Hepatocyte (in vitro differentiated cells): ENCODE measurements around the gene NMNAT2. TPM values are rescaled to one million over a fixed set of nuclear protein-coding genes. Genes with fewer than 3 reads are reported as not detected.

Experiments
- DNase-seq: peaks from one replicate; pipeline ENCODE4 v3.0.0-alpha.2; 2016; ENCODE audit warnings: low spot score
- H2AFZ ChIP-seq: fragments of 200-600 bp; sonication (generic); 2 replicates; pipeline ENCODE4 v1.6.0; 2016; ENCODE audit warnings: antibody characterized with exemption, mild to moderate bottlenecking
- H3K27ac ChIP-seq: fragments of 200-600 bp; sonication (generic); 2 replicates; pipeline ENCODE4 v1.5.1; 2016; ENCODE audit warnings: mild to moderate bottlenecking
- H3K27me3 ChIP-seq: fragments of 200-600 bp; sonication (generic); 2 replicates; pipeline ENCODE4 v1.6.1; 2016
- H3K36me3 ChIP-seq: fragments of 200-600 bp; sonication (generic); replicated peaks from 2 replicates; pipeline ENCODE4 v1.5.1; 2016; ENCODE audit warnings: low read depth; ENCODE audit not compliant: insufficient read depth
- H3K4me1 ChIP-seq: fragments of 200-600 bp; sonication (generic); 2 replicates; pipeline ENCODE4 v1.5.1; 2016; ENCODE audit warnings: mild to moderate bottlenecking, moderate library complexity; ENCODE audit not compliant: insufficient read depth
- H3K4me2 ChIP-seq: fragments of 200-600 bp; sonication (generic); 2 replicates; pipeline ENCODE4 v1.6.0; 2016
- H3K4me3 ChIP-seq: fragments of 200-600 bp; sonication (generic); 2 replicates; pipeline ENCODE4 v1.5.1; 2016; ENCODE audit warnings: mild to moderate bottlenecking
- H3K79me2 ChIP-seq: fragments of 200-600 bp; sonication (generic); 2 replicates; pipeline ENCODE4 v1.6.0; 2017; ENCODE audit warnings: mild to moderate bottlenecking
- H3K9me2 ChIP-seq: fragments of 200-600 bp; sonication (generic); replicated peaks from 2 replicates; pipeline ENCODE4 v1.6.0; 2017; ENCODE audit warnings: mild to moderate bottlenecking; ENCODE audit not compliant: insufficient read depth
- H3K9me3 ChIP-seq: fragments of 200-600 bp; sonication (generic); 2 replicates; pipeline ENCODE4 v1.5.1; 2016; ENCODE audit warnings: low read depth, mild to moderate bottlenecking
- H4K20me1 ChIP-seq: fragments of 200-600 bp; sonication (generic); 2 replicates; pipeline ENCODE4 v1.6.0; 2016; ENCODE audit warnings: mild to moderate bottlenecking; ENCODE audit not compliant: insufficient read depth, poor library complexity, severe bottlenecking
- CTCF ChIP-seq: fragments of 200-600 bp; sonication (generic); IDR thresholded peaks from 2 replicates; pipeline ENCODE4 v1.5.1; 2016; ENCODE audit warnings: antibody characterized with exemption, mild to moderate bottlenecking; ENCODE audit not compliant: poor library complexity
- EZH2 ChIP-seq: fragments of 200-600 bp; sonication (generic); IDR thresholded peaks from 2 replicates; pipeline ENCODE4 v1.6.1; 2016; ENCODE audit warnings: antibody characterized with exemption, mild to moderate bottlenecking, borderline replicate concordance
- EZH2phosphoT487 ChIP-seq: fragments of 200-600 bp; sonication (generic); IDR thresholded peaks from one replicate; pipeline ENCODE4 v1.6.1; 2018; ENCODE audit warnings: antibody characterized with exemption, mild to moderate bottlenecking, low read depth, moderate library complexity; ENCODE audit not compliant: unreplicated experiment, severe bottlenecking
- WGBS: methylation state at CpG from one replicate; pipeline ENCODE4 v1.1.6; 2016; ENCODE audit warnings: low lambda C conversion rate; ENCODE audit errors: missing lambda C conversion rate; 5-methylcytosine and 5-hydroxymethylcytosine counted together
- polyA plus RNA-seq: library from polyadenylated mRNA; unstranded; fragments of >200 nt; fragmentation: Nextera tagmentation; extraction: Ambion mirVana; gene quantifications from 2 replicates; pipeline ENCODE4 v1.2.1, GENCODE V29; 2016
- total RNA-seq: library from RNA; depleted of rRNA; stranded (reverse); fragments of >200 nt; gene quantifications from 2 replicates; pipeline ENCODE4 v1.2.3, GENCODE V29; 2014

The NMNAT2 gene
- total and polyA plus RNA-seq, 2 experiments from 2014 or later: 0.66 to 1.00 TPM

DNA sequence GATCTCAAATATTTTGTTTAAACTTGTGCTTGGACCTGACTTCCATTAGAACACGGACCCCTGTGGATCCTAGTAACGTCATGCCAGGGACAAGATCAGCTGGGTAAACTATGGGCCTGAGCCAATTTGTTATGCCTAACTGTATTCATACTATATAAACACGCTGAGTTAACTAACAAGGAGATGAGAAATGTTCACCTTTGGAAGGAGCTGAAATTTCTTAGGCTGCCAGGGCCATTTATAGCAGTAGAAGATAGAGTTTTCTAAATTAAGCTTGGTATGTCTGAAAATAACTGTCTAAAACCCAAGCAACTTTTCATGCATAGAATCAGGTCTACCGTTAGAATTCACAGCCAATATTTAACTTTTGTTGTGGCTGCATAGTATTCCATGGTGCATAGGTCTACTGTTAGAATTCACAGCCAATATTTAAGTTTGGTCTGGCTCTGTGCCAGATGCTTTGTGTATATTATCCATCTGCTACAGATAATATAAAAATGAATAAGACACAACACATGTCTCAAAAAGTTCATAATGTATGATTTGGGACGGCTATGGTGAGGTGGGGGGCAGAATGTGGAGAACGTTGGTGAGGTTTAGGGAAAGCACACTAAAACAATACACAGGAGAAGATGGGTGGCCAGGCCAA is 61.5 kb downstream of the NMNAT2 start:
- H3K4me3 ChIP-seq: no peak overlapping the region
- no peaks in the 10 kb centered on the region for H3K36me3 ChIP-seq
- H4K20me1 ChIP-seq: no peaks in the 10 kb centered on the region
- no peaks in the 10 kb centered on the region for H3K79me2 ChIP-seq
- no peaks in the 10 kb centered on the region for H3K9me2 ChIP-seq
- H3K9me3 ChIP-seq: no peaks in the 10 kb centered on the region
- no peak overlapping the region for H2AFZ ChIP-seq
- no peak for DNase-seq
- no peak for TF ChIP-seq CTCF
- 75% methylated on average over 6 of the region's 6 CpGs for WGBS
- no peaks in the 10 kb centered on the region for H3K4me1 ChIP-seq
- H3K27ac ChIP-seq: no peak overlapping the region
- no peak overlapping the region for H3K4me2 ChIP-seq
- H3K27me3 ChIP-seq: peaks cover 2% of the 10 kb centered on the region

DNA sequence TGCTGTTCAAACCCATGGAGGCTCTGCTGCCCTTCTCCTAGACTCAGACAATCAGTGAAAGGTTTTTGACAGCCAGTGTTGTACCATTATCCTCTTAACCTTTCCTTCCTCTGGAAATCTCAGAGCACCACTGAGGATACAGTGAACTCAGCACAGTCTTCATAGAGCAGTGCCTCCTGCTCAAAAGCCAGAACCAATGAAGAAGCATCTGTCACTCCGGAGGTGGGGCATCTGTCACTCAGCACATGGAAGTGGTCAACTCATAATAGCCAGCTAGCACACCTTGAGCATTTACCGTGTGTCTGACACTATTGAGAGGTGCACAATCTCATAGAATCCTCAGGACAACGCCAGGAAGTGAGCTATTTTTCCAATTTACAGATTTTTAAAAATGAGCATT is 62.4 kb downstream of the NMNAT2 start:
- H3K9me3 ChIP-seq: no peaks in the 10 kb centered on the region
- no peaks in the 10 kb centered on the region for H3K4me1 ChIP-seq
- H3K9me2 ChIP-seq: no peaks in the 10 kb centered on the region
- no peaks in the 10 kb centered on the region for H3K79me2 ChIP-seq
- peaks cover 2% of the 10 kb centered on the region for H3K27me3 ChIP-seq
- no peak overlapping the region for H3K27ac ChIP-seq
- no peak overlapping the region for H3K4me2 ChIP-seq
- no peaks in the 10 kb centered on the region for H3K36me3 ChIP-seq
- no peak overlapping the region for H2AFZ ChIP-seq
- WGBS: 87% methylated on average over 3 of the region's 3 CpGs
- no peak overlapping the region for H3K4me3 ChIP-seq
- DNase-seq: no peak
- no peaks in the 10 kb centered on the region for H4K20me1 ChIP-seq
- TF ChIP-seq CTCF (no peak), EZH2 (no peak), EZH2phosphoT487 (no peak)

DNA sequence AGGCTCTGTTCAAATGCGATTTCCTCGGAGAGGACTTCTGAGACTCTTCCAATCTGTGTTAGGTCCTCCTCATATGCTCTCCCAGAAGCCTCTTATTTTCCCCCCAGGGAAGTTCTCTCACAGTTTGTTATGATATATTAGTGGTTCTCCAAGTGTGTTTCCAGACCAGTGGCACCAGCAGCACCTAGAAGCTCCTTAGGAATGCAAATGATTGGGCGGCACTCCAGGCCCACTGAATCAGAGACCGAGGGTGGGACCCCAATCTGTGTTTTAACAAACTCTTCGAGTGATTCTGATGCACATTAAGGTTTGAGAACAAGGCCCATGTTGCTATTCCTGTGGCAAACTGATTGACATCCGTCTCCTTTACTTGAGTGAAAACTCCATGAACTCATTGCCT is 63.0 kb downstream of the NMNAT2 start:
- 93% methylated on average over 6 of the region's 6 CpGs for WGBS
- H3K9me2 ChIP-seq: no peaks in the 10 kb centered on the region
- H2AFZ ChIP-seq: no peak overlapping the region
- H3K36me3 ChIP-seq: no peaks in the 10 kb centered on the region
- no peak for DNase-seq
- TF ChIP-seq EZH2phosphoT487: no peak
- no peak for TF ChIP-seq EZH2
- TF ChIP-seq CTCF: no peak
- no peaks in the 10 kb centered on the region for H4K20me1 ChIP-seq
- no peak overlapping the region for H3K4me2 ChIP-seq
- no peak overlapping the region for H3K4me3 ChIP-seq
- H3K9me3 ChIP-seq: no peaks in the 10 kb centered on the region
- H3K4me1 ChIP-seq: no peaks in the 10 kb centered on the region
- H3K79me2 ChIP-seq: no peaks in the 10 kb centered on the region
- no peak overlapping the region for H3K27ac ChIP-seq
- no peaks in the 10 kb centered on the region for H3K27me3 ChIP-seq

- H4K20me1 ChIP-seq: no peaks in the 10 kb centered on the region
- H3K79me2 ChIP-seq: no peaks in the 10 kb centered on the region
- H2AFZ ChIP-seq: no peak overlapping the region
- no peaks in the 10 kb centered on the region for H3K27me3 ChIP-seq
- H3K9me2 ChIP-seq: no peaks in the 10 kb centered on the region
- no peak overlapping the region for H3K27ac ChIP-seq
- WGBS: 84% methylated on average over 1 of the region's 1 CpG
- no peaks in the 10 kb centered on the region for H3K36me3 ChIP-seq
- H3K9me3 ChIP-seq: no peaks in the 10 kb centered on the region
- H3K4me3 ChIP-seq: no peak overlapping the region
- TF ChIP-seq CTCF (no peak), EZH2 (no peak), EZH2phosphoT487 (no peak)
- DNase-seq: no peak
- H3K4me1 ChIP-seq: peaks cover 4% of the 10 kb centered on the region
- H3K4me2 ChIP-seq: no peak overlapping the region
Observed at GRCh38 chr1:183353597-183353996, 64.6 kb downstream of the NMNAT2 start.
